HFF-Myc (cell line): ENCODE results near the gene CEACAM19.
"Not testable (repeated sequence)": the region's sequence is repeated elsewhere in the genome, so short reads cannot be mapped to it uniquely, and the experiment has no call there.

ENCODE experiments used
- DNase-seq: peaks from one replicate; pipeline ENCODE4 v3.0.0-alpha.2; 2011; ENCODE audit warnings: low read depth; ENCODE audit errors: extremely low read depth
- H3K4me3 ChIP-seq: replicated peaks from 2 replicates; pipeline ENCODE4 v1.5.1; 2011; ENCODE audit warnings: low read depth, mild to moderate bottlenecking, control low read depth, low read length
- TF ChIP-seq, protein P1 (sequence below): IDR thresholded peaks from 2 replicates; pipeline ENCODE4 v1.5.1; 2012; ENCODE audit warnings: mild to moderate bottlenecking, low read depth, low read length, control low read depth; ENCODE audit errors: missing control alignments

CEACAM19 gene

DNA sequence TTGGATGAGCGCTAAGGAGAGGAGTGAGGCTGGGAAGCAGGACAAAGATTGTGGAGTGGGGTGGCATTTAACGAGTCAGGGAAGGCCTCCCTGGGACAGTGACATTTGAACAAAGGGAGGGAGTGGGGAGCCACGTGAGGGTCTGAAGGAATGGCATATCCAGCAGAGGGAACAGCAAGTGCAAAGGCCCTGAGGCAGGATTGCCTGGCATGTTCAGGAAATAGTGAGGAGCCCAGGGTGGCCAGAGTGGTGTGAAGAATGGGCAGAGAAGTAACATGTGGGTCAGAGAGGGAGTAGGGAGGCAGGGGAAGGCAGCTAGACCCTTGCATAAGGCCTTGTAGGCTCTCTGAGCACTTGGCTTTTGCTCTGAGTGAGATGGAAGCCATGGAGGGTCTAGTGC is 42.5 kb upstream of the CEACAM19 start:
- no peak for DNase-seq
- no peak overlapping the region for H3K4me3 ChIP-seq
- TF ChIP-seq, protein P1, sequence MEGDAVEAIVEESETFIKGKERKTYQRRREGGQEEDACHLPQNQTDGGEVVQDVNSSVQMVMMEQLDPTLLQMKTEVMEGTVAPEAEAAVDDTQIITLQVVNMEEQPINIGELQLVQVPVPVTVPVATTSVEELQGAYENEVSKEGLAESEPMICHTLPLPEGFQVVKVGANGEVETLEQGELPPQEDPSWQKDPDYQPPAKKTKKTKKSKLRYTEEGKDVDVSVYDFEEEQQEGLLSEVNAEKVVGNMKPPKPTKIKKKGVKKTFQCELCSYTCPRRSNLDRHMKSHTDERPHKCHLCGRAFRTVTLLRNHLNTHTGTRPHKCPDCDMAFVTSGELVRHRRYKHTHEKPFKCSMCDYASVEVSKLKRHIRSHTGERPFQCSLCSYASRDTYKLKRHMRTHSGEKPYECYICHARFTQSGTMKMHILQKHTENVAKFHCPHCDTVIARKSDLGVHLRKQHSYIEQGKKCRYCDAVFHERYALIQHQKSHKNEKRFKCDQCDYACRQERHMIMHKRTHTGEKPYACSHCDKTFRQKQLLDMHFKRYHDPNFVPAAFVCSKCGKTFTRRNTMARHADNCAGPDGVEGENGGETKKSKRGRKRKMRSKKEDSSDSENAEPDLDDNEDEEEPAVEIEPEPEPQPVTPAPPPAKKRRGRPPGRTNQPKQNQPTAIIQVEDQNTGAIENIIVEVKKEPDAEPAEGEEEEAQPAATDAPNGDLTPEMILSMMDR: no peak

DNA sequence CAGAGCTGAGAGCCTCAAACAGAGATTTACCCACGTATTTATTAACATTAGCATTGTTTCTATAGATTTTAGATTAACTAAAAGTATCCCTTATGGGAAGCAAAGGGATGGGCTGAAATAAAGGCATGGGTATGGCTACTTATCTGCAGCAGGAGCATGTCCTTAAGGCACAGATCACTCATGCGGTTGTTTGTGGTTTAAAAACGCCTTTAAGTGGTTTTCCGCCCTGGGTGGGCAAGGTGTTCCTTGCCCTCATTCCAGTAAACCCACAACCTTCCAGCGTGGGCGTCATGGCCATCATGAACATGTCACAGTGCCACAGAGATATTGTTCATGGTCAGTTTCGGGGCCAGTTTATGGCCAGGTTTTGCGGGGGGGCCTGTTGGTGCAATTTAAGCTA is 39.7 kb upstream of the CEACAM19 start:
- not testable (repeated sequence) for DNase-seq, H3K4me3 ChIP-seq

DNA sequence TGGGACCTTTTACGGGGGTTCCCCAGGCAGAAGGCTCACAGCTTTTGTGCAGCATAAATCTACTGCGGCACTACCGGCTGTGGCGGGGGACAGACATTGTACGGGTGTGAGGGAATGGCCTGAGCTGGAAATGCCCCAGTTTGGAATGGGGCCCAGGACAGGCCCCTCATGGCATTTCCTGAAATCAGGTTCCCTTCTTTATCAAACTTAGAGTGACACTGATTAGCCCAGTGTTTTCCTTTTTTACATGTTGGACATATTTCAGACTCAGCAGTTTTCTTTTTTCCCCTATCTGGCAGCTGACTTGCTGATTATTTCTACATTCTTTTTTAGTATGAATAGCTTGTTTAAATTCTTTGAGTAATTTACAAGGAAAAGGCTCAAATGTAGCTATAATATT is 37.2 kb upstream of the CEACAM19 start:
- H3K4me3 ChIP-seq, DNase-seq: not testable (repeated sequence)

DNA sequence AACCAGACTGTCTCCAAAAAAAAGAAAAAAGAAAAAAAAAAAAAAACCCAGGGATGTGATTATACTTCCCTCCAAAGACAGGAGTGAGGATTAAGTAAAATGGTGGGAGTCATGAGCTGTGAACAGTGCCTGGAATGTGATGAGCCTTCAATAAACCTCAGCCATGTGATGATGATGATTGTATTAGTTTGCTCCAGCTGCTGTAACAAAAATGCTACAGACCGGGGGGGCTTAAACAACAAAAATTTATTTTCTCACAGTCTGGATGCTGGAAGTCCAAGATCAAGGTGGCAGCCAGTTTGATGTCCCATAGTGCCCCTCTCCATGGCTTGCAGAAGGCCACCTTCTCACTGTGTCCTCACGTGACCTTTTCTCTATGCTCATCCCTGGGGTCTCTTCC is 36.5 kb upstream of the CEACAM19 start:
- H3K4me3 ChIP-seq: no peak overlapping the region
- TF ChIP-seq, protein P1: no peak
- no peak for DNase-seq

DNA sequence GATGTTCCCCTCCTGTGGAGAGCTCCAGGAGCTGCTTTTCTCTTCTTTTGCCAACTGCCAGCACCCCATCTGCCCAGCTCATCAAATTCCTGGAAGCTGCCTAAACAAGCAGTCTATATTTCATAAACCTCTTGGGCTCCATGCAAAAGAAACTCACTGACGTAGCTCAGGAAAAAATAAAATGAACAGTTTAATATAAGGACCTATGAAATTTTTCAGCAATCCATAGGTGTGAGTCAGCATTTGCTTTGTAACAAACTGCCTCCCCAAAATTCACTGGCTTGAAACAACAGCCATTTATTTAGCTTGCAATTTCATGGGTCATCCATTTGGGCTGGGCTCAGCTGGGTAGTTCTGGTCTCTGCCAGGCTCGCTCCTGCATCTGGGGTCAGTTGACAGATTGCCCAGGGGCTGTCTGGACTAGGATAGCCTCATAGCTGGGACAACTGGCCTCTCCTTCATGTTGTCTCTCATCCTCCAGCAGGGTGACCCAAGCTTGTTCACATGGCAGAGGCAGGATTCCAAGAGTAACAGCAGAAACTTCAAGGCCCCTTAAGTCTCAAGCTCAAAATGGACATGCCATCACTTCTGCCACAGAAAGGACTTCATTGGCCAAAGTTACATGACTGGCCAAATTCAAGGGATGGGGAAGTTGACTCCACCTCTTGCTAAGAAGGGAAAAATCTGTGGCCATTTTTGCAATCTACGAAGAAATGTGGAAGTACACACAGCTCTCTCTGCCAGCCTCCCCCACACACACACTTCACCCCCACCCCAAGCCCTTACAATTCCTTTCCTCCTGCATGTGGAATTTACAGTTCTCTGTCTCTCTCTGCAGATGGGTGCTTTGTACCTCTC is 35.5 kb upstream of the CEACAM19 start:
- TF ChIP-seq, protein P1: no peak
- no peak overlapping the region for H3K4me3 ChIP-seq
- DNase-seq: no peak

DNA sequence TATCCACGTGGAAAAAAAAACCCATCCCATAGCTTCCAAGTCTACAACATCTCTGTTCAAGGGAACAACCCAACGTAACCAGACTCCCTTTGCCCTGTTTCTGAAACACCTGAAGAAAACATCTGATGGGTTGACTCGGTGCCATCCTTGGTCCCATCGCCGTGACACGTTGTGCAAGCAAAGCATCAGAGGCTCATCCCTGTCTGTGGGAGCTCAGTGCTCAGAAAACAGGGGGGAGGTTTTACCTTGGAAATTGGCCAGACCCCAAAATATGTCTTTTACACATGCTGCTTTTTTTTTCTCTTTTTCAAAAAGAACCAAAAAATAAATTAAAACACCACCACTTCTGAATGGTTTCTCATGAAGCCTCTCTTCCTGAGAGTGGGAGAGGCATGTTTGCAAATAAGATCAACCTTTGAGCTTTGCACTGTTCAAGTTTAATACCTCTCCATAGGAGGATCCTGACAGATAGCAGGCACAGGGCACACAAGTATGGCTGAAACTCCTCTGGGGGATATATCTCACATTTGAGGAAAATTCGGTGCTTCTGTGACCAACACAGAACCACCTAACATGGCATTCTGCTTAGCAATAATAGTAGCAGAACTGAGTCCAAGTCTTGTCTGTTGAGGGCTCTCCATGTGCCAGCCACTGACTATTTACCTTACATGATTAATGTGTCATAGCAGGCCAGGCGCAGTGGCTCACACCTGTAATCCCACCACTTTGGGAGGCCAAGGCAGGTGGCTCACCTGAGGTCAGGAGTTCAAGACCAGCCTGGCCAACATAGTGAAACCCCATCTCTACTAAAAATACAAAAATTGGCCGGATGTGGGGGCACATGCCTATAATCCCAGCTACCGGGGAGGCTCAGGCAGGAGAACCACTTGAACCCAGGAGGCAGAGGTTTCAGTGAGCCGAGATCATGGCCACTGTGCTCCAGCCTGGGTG is 34.6 kb upstream of the CEACAM19 start:
- TF ChIP-seq, protein P1: no peak
- H3K4me3 ChIP-seq: no peak overlapping the region
- DNase-seq: no peak

DNA sequence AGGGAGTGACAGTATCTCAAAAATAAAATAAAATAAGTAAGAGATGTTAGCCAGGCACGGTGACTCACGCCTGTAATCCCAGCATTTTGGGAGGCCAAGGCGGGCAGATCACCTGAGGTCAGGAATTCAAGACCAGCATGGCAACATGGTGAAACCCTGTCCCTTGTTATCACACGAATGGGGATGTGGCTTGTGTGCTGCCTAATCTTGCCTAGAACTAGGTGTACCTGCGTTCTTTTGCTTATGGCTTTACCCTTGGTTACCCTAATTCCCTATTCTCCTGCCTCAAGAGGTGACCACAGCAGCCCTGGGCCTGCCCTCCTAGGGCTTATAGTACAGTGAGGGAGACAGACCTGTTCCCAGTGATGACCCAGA is 33.9 kb upstream of the CEACAM19 start:
- TF ChIP-seq, protein P1: no peak
- no peak overlapping the region for H3K4me3 ChIP-seq
- DNase-seq: no peak
